CD4-positive, alpha-beta T cell treated with Interleukin-1 beta for 1 hour (primary cell): ENCODE results near the gene ROM1.
A peak's percentile ranks its signal among the peaks of the same experiment; 100 is the strongest.
"Not testable (repeated sequence)": the region's sequence is repeated elsewhere in the genome, so short reads cannot be mapped to it uniquely, and the experiment has no call there.

ENCODE experiments used
- DNase-seq, 2 donors: peaks; one replicate each; pipeline ENCODE4 v3.0.0-alpha.2; 2020 to 2022

ROM1 gene

DNA sequence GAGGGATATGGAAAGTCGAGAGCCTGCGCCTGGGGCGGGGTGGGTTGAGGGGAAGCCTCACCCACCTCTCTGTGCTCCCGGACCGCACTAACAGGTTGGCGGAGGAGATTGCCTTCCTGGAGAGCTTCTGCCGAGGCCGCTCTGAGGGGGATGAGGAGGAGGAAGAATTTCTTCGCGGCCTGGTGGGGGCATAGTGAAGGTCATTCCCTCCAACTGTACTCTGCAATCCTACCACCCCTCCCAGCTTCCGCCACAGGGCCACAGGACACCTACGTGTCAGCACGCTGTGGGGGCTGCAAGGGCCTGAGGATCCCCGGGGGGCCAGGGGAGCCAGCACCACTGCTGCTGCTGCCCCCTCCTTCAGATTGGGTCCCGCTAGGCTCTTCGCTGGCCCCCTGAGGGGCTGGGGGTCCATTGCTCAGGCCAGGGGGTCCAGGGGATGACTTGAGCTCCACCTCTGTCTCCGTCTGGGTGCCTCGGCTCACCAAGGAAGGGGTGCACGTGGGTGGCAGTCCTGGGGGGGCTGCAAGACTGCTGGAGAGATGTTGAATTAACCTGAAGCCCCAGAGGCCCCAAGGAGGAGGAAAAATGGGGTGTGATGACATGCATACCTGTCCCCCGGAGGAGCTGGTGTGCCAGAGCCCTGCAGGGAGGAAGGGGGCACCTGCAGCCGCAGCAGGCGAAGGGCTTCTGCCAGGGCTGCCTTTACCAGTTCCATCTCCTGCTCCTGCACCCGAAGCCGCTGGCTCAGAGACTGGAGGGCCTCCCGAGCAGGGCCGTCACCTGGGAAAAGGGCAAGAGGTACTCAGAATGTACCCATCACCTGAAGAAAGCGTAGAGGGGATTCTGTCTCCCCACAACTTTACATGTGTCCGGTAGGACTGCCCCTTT, 2.0 kb upstream of the ROM1 start:
- DNase-seq = no peak

GRCh38 chr11:62611705-62612365, 1.2 kb upstream of the ROM1 start:
- DNase-seq = peak in 1 of 2 donors; percentile 68

DNA sequence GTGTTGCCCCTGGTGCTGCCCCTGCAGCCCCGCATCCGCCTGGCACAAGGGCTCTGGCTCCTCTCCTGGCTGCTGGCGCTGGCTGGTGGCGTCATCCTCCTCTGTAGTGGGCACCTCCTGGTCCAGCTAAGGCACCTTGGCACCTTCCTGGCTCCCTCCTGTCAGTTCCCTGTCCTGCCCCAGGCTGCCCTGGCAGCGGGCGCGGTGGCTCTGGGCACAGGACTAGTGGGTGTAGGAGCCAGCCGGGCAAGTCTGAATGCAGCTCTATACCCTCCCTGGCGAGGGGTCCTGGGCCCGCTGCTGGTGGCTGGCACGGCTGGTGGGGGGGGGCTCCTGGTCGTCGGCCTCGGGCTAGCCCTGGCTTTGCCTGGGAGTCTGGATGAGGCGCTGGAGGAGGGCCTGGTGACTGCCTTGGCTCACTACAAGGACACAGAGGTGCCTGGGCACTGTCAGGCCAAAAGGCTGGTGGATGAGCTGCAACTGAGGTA, 278 bp downstream of the ROM1 start:
- DNase-seq = no peak

- DNase-seq = no peak
Observed at GRCh38 chr11:62614275-62614674, 1.2 kb downstream of the ROM1 start.

DNA sequence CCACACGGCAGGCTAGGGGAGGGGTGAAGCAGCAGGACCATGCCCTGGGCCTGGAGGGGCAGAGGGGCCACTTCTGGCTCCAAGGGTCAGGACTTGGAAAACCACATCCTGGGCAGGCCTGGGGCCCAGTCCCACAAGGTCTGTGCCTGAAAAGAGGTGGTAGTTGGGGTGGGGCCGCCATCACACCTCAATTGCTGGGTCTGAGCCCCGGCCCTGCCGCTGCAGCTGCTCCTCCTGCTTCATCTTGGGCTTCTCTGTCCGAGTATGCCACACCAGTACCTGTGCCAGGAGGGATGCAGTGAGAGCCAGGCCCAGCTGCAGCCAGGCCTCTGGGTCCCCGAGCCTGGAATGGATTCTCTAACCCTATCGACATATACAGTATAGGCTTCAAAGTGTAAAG, 2.5 kb downstream of the ROM1 start:
- no peak for DNase-seq

- DNase-seq = not testable (repeated sequence)
Observed at GRCh38 chr11:62616957-62617356, 3.9 kb downstream of the ROM1 start.

- DNase-seq = no peak
Observed at GRCh38 chr11:62621027-62621566, 8.0 kb downstream of the ROM1 start.

GRCh38 chr11:62621567-62622470, 8.8 kb downstream of the ROM1 start, which contains the start of gene B3GAT3:
TSS of gene B3GAT3 (minus strand) at chr11:62621986. CDS start at chr11:62621947, 39 bp downstream.
- peak; percentile 98 for DNase-seq

DNA sequence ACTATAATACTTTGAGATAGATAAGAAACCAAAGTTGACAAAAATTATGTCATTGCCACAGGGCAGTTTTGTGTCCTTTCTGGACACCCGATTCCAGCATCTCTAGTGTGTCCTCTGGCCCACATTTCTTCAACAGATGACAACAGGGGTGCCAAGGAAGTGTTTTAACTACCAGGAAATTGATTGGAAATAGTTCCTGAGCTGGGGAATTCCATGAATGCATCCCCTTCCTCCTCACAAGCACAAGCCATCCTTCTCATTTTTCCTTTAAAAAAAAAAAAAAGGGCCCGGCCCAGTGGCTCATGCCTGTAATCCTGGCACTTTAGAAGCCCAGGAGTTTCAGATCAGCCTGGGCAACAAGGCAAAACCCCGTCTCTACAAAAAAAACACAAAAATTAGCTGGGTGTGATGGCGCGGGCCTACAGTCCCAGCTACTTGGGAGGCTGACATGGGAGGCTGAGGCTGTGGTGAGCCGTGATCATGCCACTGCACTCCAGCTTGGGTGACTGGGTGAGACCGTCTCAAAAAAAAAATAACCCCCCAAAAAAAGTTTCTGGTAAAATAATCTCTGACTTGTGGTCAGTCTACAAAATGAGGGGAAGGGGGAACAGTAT, 9.5 kb downstream of the ROM1 start:
- DNase-seq = no peak

DNA sequence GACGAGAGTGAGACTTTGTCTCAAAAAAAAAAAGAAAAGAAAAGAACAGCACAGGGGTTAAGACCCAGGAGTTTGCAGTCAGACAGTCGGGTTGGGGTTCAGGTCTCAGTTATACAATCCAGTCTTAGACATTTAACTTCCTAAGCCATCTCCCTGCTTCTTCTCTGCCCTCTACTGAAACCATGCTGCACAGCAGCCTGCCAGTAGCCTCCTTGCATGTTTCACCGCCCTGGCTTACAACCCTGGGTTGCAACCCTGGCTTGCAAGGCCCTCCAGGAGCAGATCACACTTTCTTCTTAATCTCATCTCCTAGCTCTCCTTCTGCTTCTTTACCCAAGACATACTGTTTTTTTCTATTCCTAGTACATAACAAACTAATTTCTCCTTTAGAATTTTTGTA, 14.7 kb downstream of the ROM1 start:
- no peak for DNase-seq

GRCh38 chr11:62632492-62632891, 19.4 kb downstream of the ROM1 start:
- no peak for DNase-seq

DNA sequence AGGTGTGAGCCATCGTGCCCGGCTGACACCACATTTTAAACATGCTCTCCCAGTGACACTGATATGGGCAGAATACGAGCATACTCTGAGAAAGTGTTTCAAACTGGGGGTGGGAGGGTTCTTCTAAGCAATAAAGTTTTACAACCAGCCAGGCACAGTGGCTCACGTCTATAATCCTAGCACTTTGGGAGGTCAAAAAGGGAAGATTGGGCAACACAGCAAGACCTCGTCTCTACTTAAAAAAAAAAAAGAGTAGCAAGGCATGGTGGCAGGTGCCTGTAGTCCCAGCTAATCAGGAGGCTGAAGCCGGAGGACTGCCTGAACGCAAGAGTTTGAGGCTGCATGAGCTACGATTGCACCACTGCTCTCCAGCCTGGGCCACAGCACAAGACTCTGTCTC, 31.2 kb downstream of the ROM1 start:
- no peak for DNase-seq

DNA sequence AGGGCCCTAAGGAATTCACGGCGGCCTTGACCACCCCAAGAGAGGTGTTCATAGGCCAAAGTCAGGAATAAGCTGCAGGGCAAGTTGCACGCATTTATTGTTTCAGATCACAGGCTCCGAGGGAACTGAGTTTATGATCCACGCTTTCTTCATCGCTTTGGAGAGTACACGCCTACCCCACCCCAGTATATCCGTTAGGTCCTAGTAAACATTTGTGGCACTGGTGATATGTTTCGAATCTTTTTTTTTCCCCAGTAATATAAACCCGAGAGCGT, 32.6 kb downstream of the ROM1 start:
- DNase-seq = no peak

GRCh38 chr11:62645946-62646824, 33.1 kb downstream of the ROM1 start, which contains the start of gene GANAB:
TSS of gene GANAB (minus strand) at chr11:62646613. CDS start at chr11:62646599, 14 bp downstream.
- DNase-seq = peak; percentile 98 to 99

GRCh38 chr11:62646825-62647608, 34.0 kb downstream of the ROM1 start:
- no peak for DNase-seq

DNA sequence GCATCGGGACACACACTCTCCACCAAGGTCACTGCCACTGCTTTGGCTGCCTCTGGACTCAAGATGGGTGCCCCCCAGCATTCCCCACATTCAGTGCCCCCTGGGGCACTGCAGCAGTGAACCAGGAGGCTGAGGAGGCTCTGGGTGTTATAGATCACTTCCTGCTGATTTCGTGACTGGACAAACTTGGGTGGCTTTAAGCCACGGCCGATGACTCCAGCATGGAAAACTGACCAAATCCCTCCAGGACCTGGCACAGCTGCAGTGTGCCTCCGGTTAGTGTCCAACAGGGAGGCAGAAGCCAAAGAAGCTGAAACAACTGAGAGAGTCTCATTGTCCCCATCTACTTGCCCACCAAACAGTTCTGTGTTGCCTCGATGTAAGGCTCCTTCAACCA, 34.5 kb downstream of the ROM1 start:
- no peak for DNase-seq

DNA sequence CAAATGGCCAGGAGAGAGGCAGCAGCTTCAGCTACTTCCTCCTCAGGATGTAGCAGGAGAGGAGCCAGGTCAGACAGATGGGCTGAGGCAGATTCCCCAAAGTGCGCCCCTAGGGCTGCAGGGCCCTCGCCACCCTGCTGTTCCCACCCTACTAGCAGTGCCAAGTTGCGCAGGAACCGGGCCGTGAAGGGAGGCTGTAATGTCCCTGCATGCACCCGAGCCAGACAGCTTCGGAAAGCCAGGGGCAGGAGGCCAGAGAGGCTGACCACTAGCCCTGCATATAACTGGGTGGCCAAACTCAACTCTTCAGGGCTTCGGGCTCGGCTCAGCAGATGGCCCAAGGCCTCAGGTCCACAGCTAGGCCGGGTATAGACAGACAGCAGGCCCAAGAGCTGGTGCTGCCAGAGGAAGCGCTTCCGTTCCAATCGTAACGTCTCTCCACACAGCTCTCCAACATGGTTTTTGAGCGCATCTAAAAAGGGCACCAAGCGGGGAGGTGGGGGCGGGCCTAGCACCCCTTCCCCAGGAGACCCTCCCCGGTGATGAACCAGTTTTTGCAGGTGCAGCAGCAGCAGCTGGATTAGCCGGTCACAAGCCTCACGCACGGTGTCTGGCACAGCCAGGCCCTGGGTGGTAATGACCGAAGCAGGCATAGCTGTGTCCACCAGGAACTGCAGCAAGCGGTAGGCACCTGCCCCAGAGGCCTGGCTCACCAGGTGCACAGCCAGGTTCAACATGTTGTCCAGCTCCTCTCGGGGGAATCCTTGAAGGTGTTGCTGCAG, 35.3 kb downstream of the ROM1 start:
- DNase-seq = no peak

DNA sequence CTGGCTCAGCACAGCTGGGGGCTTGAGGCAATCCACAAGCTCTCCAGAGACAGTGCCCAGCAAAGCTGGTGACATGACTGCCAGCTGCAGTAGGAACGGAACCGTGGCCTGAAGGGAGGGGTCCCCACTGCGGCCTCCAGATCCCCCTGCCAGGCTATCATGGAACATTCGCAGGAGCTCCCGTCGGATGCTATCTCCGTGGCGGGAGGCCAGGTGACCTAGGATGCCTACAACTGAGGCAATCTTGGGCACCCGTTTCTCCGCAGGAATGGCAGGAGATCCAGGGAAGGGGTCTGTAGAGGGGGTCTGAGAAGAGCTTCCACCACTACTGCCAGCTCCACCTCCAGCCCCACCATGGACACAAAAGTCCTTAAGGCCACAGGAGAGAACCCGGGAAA, 35.9 kb downstream of the ROM1 start:
- no peak for DNase-seq

GRCh38 chr11:62649486-62649885, 36.4 kb downstream of the ROM1 start:
- DNase-seq = no peak

DNA sequence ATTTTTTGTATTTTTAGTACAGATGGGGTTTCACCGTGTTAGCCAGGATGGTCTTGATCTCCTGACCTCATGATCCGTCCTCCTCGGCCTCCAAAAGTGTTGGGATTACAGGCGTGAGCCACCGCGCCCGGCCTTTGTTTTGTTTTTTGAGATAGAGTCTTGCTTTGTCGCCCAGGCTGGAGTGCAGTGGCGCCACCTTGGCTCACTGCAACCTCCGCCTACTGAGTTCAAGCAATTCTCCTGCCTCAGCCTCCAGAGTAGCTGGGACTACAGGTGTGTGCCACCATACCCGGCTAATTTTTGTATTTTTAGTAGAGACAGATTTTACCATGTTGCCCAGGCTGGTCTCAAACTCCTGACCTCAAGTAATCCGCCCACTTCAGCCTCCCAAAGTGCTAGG, 37.2 kb downstream of the ROM1 start:
- not testable (repeated sequence) for DNase-seq
